Cerebellar cortex (tissue), 1 donor: ENCODE measurements around the gene SMARCE1.
A peak's percentile ranks its signal among the peaks of the same experiment; 100 is the strongest.

ENCODE experiments used
- DNase-seq: peaks from one replicate; pipeline ENCODE4 v3.0.0-alpha.2; 2015; ENCODE audit warnings: low spot score

Gene SMARCE1

DNA sequence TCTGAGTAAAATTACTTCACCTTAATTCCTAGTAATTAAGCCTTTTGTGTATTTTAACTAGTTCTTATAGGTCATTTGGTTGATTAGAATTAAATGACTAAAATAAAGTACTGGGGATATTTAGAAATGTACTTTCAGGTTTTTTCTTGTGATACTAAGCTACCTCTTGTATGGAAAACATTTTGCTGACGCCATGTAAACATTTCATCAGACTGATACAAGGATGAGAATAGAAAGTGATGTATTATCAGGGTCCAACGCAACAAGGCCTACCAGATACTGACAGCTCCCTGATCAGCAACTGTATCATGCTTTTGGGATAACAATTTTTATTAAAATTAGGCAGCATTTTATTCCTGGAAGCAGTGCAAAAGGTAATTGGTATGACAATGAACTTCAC lies 1.7 kb downstream of the SMARCE1 start:
- no peak for DNase-seq

DNA sequence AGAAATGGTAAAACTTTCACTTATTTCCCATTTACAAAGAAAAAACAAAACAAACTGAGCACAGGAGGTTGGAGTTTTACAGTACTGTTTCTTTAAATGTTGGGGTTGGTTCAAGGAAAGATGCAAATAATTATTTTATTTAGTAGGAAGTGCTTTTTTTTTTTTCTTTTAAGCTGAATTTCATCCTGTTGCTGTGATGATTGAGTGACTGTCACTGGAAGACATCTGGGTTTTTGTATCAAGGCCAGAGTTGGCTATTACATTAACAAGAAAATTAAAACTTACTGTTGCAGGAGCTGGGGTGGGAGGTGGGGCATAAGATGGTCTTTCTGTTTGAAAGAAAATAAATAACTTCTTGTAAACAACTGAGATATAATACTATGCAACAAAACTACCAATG lies 2.3 kb downstream of the SMARCE1 start:
- DNase-seq = no peak

DNA sequence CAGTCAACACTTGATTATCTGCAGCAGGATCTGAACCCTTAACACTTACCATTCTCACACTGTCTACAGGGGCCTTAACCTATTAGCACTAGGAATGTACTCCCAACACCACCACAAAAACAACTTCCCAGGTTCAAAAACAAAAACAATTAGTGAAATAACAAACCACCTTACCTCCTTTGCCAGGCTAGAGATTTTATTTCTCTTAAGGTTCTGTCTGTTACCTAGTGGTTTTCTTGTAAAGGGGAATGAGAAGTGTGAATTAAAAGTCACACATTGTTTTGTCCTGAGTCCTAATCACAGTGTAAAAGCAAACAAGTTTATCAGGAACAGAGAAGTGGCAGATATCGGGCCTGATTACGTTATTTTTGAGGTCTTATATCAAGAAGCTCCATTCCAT lies 9.7 kb downstream of the SMARCE1 start:
- DNase-seq = no peak

DNA sequence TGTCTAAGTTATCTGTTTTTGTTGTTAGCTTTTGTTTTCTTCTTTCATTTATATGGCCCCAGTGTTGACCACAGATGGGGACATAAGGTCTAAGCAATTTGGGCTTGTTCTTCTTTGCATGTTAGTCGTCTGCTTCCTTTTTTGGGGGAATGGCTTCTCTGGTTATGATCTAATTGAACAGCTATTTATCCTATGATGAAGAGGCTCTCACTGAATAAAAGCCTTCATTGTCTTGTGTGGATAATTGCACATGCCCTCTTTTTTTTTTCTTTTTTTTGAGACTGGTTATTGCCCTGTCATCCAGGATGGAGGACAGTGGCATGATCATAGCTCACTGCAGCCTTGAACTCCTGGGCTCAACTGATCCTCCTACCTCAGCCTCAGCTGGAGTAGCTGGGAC lies 13.7 kb downstream of the SMARCE1 start:
- no peak for DNase-seq

DNA sequence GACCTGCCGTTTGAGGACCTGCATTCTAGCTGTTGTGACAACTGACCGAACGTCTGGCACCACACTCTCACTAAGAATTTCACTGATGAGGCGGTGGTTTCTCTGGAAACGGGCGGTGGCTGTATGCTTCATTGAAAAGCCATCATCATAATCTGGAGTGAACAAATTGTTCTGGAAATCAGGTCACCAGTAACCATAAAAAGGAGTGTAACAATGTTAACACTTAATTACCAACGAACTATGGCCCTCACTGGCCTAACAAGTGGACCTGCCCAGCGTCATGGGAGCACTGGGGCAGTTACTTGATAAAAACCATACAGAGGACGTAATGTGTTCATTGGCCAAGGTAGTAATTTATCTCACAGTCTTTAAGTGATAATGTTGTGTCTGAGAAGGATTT lies 15.4 kb downstream of the SMARCE1 start:
- DNase-seq = no peak

DNA sequence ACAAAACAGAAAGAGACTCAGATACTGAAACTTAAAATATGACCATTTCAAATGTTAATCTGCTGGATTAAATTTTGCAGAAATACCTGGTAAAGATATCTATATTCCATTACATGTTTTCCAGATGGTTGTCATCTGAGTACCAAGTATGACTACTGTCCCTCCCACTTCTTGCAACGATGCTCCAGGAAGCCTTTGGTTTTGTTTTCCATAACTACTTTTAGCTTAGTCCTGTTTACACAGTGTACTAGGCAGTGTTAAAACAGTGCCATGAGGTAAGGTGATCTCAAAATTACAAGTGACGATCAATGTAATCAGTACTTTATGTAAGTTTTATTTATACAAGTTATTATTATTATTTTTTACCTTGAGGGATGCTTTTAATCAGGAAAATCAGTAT lies 17.8 kb downstream of the SMARCE1 start:
- DNase-seq = no peak

DNA sequence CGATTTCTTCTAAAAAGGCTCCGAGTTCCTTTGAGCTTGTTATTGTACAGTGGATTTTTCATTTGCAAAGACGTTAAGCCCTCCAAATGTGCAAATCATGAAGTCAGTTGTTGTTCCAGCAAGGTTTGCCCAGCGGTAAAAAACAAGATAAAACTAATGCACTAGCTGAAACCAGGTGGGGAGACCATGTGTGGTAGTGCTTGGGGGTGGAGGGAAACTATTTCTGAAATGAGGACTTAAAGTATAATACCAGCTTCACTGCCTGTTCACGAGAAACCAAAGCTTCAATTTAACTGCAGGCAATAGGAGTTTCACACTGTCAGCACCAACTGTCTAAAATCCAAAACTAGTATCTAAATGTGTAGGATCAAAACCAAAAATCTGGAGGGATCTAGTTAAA lies 22.3 kb downstream of the SMARCE1 start:
- no peak for DNase-seq

DNA sequence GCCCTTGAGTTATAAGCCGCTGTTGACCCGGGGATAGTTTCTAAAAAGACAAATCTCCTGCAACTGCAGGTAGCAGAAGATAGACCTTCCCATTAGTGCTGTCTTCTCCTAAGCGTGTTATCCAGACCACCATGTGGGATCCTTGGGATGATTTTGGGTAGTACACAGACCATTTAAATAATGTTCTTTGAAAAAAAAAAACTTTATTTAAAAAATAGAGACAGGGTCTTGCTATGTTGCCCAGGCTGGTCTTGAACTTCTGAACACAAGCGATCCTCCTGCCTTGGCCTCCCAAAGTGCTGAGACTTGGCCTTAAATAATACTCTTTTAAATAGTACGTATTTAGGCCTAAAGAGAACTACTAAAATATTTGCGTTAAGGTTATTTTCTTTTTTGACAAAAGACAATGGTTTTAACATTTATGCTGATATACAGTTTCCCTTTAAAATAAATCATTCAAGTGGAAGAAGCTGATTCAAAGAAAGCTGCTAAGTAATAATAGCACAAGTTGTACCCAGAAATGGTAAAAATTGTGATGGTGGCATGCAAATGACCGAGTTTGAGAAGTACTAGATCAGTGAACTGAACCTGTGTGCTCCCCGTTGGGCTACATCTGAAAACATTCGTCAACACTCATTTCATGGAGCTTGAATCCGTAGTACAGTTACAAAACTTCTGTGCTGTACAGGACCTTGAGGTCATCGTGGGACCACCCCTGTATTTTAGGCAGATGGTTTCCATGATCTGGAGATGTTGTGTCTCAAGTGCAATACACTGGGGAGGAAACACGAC lies 24.0 kb downstream of the SMARCE1 start:
- no peak for DNase-seq

DNA sequence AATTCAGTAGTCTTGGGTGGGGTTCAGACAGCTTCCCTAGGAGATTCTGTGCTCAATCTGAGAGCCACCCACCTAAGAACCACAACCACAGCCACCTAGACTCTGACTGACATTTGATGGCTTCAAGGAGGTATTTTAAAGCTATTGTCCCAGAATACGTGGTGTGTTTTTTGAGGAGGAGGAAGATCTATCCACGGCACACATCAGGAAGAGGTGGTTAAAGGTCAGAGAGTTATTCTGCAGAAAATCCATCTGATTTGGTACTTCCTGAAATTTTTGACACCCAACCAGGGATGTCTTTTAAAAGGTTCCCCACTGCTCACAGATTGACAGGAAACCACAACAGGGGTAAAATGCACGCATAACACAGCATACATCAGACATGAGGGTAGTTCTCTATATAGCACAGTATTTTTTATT lies 25.1 kb downstream of the SMARCE1 start:
- no peak for DNase-seq

DNA sequence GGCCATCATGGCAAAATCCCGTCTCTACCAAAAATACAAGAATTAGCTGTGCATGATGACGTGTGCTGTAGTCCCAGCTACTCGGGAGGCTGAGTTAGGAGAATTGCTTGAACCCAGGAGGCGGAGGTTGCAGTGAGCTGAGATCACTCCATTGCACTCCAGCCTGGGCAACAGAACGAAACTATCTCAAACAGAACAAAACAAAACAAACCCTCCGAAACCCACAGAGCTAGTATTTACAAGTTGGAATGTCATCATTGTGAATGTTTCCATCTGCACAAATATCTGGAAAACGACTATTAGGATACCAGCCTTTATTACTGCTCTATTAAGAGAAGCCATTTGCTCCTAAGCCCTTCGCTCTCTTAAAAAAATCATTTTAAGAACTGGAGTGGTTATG lies 26.0 kb downstream of the SMARCE1 start:
- no peak for DNase-seq

DNA sequence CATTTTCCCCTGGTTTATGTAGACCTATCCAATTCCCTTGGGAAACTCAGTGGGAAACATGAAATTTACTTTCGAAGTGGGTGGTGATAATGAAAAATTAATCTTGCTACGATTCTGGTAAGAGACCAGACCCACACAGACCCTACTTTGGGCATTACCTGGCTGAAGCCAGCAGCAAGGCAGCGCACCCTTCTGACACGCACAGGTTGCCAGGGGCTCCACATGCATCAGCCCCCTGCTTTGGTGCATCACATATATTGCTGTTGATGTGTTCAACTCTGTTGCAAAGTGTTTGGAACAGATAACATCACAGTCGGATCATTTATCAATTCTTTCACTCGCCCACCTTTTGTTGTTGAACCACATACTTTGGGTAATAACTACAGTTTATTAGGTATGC lies 26.6 kb downstream of the SMARCE1 start:
- DNase-seq = no peak

DNA sequence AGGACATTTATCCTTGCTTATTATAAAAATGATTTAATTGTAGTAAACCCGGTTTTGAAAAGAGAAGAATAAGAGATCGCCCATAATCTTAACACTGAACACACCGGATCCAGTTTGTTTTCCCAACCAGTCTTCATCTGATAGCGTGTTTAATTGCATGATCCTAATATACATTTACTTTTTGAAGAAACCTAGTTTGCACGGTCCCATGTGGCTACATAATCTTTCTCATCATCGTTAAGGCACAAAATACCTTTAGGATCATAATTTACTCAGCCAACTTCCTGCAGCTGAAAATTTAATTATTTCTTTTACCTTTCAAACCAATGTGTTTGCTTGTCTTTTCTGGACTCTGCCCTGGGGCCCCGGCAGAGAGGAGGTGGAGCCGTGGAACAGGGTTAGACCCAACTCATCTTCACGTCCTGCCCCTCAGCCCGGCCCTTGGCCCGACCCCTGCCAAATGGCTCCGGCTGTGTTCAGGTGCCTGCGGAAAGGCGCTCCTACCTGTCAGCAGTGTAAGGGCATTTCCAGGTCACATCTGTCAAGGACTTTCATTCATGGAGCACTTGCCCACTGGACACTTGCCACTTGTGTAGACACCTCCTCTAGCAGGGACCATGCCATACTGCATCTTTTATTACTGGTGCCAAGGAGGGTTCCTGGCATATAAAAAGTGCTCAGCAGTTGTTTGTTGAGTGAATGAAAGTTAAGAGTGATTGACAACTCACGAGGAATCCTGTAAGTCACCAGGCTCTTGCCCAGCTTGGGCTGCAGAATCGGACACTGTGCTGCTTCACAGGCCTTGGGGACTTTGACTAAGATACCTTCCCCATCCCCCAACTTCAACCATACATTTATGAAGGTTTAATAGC lies 28.6 kb downstream of the SMARCE1 start:
- no peak for DNase-seq

DNA sequence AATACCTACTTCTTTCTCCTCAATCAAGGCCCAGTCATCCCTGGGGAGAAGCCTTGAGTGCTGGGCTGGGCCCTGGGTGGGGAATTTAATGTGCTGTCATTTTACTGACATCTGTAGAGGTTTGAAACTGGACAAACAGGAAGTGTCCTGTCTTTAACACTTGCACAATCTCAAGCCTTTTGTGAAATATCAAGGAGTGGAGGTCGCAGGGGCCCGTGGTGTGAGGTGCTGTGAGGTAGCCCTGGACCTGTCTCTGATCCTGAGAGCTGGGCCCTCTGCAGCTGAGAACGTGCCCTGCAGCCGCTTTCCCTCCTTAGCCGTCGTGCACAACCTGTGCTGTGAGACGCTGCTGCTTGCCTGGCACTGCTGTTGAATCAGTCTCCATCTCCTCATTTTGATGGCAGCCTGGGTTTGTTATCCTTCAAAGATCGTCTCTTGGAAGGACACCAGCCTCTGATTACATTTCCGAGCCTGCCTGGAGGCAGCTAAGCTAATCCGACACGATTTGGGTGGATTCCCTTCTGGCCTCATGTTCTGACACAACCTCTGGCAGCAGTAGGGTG lies 29.9 kb downstream of the SMARCE1 start:
- no peak for DNase-seq

DNA sequence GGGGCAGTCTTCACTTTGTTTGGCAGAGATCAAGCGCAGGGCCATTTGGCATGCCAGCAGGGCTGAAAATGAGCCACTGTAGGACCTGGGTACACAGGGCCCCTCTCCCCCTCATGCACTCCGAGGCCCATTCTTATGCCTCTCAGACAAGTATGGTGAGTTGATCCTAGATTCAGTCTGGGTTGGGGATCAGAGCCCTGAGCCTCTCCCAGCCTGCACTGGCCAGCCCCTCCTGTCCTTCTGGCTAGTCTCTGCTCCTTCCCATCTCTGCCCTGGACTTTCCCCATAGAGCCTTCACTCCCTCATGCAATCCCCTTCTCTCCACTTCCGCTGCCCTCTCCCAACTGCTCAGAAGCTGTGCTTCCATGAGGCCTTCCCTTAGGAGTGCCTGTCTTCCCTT lies 31.0 kb downstream of the SMARCE1 start:
- no peak for DNase-seq

DNA sequence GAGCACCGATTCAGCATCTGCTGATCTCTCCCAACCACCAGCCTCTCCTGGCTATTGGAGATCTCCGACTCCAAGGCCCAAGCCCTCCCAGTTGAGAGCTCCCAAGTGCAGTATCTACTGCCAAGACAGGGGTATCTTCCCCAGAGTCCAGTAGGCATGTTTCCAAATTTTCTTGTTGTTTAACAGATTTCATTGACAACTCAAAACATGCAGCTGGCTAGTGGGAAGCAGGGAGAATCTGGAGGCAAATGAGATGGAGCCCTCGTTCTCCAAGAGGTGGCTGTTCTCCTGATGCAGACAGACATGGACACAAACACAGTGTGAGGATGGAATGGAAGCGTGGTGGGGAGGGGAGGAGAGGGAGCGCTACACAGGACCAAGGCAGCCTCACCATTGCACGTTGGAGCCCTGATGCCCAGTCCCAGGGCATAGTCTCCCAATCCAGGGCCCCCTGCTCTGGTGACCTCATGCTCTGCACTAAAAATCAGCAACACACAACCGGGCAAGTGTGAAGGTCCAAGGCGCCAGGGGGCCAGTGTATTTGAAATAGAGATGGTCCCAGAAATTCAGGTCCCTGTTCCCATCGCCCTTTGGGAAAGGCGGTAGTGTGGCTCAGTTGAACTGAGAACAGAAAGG lies 31.7 kb downstream of the SMARCE1 start:
- no peak for DNase-seq

DNA sequence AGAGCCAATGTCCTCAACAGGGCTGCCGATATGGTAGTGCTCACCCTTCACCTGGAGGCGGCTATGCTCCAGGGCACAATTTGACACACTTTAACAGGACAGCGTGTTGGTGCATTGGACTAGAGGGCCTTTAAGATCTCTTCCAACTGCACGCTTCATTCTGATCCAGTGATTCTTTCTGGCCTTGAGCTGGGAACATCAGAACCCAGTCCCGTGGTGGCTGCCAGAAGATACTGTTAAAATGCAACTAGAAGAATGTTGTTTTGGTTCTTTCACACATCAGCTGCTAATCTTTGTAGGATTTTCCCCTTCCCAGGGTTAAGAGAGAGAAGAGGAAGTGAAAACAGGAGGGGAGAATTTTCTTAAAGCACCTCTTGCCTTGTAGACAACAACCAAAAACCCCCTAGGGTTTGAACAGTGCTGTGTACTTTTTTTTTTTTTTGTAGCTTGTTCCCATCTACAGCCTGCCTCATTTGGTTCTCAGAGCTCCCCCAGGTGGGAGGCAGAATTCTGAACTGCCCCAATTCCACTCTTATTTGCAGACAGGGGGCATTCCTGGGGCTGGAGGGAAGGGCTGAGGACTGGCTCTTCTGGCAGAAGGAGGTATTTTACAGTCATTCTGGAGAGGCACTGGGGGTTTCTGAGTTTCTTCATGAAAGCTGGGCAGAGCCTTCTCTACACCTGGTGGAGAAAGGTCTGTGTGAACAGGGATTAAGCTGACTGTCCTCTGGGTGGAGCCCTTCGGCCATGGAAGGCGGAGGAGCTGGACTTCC lies 32.4 kb downstream of the SMARCE1 start:
- peak; percentile 68 for DNase-seq

DNA sequence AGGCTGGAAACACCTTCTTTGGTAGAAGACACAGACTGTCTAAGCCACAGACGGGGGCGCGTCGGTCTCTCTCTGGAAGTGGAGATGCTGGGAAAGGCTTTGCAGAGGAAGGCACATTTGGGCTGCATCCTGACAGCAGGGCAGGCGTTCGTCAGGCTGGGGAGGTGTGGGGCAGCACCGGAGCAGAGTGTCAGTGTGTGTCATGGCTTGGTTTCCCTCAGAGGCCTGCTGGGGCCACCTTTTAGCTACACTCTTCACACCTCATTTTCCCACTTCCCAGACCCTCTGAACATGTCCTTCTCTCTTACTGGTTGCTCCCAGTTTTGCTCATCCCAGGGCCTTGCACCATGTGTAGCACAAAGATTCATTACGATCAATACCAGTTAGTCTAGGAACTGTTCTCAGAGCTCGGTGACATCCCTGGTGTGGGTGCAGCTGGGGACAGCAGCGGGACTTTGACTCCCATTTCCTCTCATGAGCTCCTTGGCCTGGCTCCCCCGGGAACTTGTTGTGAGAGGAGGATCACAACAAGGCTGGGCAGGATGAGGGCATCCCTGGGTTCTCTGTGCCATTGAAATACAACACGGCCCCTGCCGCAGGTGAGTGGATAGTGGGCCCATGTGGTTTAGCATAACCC lies 33.1 kb downstream of the SMARCE1 start:
- no peak for DNase-seq

DNA sequence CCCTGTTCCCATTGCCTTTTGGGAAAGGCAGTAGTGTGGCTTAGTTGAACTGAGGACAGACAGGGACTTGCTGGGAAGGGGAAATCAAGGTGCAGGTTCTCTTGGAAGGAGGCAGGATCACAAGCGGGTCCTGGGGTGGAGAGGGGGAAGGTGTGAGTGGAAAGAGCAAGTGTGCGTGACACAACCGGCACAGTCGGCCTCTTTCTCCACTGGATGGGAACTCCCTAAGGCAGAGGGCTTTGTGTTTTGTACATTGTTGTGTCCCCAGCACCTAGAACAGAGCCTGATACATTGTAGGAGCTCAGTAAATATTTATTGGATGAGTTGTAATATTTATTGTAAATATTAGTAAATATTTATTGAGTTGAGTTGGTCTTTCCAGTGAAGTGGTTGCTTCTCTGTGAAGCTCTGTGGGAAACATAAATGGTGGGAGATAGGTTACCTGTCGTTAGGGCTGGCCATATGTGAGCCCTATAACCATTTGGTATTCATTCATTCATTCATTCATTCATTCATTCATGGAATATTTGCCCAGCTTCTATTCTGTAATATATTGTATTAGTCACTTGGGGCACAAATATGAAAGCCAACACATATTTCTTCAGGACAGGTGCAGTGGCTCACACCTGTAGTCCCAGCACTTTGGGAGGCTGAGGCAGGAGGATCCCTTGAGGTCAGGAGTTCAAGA lies 34.0 kb downstream of the SMARCE1 start:
- no peak for DNase-seq

DNA sequence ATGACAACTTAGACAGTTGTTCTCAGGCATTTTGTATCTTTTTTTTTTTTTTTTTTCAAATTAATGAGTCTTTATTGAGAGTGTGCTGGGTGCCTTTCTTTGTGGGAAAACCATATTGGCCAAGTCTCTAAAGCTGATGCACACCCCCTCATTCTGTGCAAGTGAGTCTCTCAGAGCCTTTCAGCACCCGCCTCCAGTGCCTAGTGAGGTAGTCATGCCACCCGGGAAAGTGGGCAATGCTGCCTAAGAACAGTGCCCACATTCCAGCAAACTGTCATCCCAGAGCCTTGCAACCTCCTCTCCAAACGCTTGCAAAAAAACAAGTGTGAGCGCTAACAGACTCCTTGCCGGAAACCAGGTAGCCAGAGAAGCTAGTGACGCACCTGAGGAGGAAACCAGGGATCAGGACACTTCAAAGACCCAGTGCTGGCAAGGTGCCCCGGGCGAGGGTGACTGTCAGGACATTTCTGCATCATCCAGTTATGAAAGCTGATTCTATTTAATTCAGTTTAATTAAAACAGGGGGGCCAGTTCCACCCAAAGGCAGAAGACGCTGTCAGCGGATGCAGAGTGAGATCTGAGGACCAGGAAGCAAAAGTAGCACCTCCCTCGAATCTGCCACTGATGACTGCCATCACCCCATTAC lies 34.9 kb downstream of the SMARCE1 start:
- DNase-seq = no peak

DNA sequence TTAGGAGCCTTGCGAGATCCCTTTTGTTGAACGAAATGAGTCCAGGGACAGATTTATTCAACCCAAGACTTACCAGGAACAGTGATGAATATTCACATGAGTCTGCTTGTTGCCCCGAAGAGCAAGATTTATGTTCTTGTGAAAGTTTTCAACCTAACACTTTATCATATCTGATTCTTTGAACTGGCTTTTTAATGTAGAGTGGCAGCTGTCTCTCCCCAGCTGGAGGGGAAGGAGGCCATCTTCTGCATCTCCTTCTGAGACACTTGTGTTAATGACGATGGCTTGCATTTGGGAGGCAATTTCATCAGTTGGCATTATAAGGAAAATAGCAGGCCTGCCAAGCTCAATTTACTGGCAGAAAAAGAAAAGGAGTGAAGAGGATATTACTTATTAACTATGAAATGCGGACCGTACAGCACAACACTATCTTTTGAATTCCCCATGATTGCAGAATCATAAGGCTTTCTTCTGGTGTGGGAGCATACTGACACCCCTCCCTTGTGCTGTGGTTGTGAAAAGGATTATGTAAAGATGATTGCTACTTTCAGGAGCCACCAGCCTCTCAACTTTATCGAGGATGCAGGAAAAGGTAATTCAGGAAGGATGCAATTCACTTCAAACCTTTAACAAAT lies 35.7 kb downstream of the SMARCE1 start:
- DNase-seq = no peak
